ENCODE results near the gene BMPR1A.

GRCh38 chr10:86955501-86956194 is 199.2 kb downstream of the BMPR1A start:
- TF ChIP-seq CTCF (IDR thresholded peaks at IDR 0.05; ENCODE audit: insufficient read depth, low read length) = no peak
- TF ChIP-seq POLR2AphosphoS5 (IDR thresholded peaks at IDR 0.05; ENCODE audit: low read depth) = no peak
- TF ChIP-seq REST (IDR thresholded peaks at IDR 0.05; ENCODE audit: insufficient replicate concordance, low read depth) = no peak
- no peak for TF ChIP-seq GABPA (IDR thresholded peaks at IDR 0.05; ENCODE audit: low read depth)
